GM21367 (cell line): ENCODE measurements around the gene UHMK1.
"Not testable (repeated sequence)": the region's sequence is repeated elsewhere in the genome, so short reads cannot be mapped to it uniquely, and the experiment has no call there.

Experiments
- ATAC-seq: cut with Tn5 transposase; IDR thresholded peaks from one replicate; pipeline ENCODE4 v1.9.1; 2021; ENCODE audit not compliant: unreplicated experiment

UHMK1 gene

DNA sequence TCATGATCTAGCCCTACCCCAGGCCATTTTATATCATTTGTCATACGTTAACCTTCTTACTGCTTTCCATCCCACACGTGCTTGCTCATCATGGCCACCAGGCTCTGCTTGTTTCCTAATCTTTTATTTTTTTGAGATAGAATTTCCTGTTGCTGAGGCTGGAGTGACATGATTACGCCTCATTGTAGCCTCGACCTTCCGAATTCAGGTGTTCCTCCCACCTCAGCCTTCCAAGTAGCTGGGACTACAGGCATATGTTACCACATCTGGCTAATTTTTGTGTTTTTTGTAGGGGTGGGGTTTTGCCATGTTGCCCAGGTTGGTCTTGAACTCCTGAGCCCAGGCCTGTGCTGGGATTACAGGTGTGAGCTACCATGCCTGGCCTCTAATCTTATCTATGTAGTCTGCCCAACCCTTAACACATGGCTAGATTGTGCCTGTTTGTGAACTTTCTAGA is 67.2 kb downstream of the UHMK1 start:
- no peak for ATAC-seq

DNA sequence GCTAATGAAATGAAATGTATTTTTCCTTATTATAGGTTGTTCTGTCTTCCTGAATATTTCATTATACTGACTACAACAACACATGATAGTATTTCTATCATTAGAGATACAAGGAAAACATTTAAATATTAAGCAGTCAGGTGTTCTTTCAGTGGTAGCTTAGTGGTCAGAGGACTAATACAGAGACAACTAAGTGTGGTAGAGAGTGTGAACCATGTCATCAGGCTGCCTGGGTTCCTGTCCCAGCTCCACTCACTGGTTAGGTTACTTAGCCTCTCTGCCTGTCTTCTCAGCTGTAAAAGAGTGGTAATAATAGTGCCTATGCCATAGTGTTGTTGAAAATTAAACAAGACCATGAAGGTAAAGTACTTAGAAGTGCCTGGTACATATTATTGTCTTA is 67.8 kb downstream of the UHMK1 start:
- no peak for ATAC-seq

DNA sequence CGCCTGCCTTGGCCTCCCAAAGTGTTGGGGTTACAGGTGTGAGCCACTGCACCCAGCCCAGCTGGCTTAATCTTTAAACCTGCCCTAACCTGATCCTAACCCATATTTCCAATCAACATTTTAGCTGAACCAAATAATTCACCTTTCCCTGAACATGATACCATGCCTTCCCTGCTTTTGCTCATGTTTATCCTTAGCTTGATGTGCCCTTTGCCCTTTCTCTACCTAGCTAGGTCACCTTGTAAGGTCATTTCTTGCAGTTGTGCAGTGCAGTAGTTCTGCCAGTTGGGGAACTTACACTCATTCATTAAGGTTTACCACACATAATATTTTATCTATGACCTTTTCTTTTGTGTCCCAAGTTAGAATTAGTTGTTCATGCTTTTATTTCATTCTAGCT is 69.3 kb downstream of the UHMK1 start:
- no peak for ATAC-seq

DNA sequence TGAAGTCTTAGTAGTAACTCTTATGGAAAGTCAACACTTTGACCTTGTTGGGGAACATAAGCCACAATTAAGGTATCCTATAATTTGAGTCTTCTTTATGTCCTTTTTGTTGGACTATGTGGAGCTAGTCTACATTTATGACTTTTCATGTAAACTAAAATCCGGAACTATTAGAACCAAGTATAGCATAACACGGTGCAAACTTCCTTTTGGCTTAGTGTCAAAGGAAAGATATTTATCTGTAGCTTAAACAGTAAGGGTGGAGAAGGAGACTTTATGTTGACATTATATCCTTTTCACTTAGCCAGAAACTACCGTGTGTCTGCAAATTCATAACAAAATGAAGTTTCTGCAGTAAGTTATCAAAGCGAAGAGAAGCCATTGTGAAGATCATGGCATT is 71.2 kb downstream of the UHMK1 start:
- no peak for ATAC-seq

DNA sequence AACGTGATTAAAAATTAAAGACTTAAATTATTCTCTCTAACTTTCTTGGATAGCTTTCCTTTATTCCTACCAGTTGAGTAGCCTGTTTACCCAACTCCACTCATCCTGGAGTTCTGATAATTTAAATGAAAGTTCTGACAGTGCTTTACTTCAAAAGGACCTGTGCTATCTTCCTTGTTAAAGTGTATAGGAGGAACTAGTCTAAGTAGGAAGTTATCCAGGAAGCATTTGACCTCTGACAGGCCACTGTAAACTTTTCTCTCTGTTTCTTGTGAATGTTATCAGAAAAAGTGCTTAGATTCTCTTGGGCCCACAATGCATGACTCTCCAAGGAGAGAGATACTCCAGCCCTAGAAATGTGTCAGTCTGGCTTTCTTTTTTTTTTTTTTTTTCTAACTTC is 73.1 kb downstream of the UHMK1 start:
- ATAC-seq: no peak

DNA sequence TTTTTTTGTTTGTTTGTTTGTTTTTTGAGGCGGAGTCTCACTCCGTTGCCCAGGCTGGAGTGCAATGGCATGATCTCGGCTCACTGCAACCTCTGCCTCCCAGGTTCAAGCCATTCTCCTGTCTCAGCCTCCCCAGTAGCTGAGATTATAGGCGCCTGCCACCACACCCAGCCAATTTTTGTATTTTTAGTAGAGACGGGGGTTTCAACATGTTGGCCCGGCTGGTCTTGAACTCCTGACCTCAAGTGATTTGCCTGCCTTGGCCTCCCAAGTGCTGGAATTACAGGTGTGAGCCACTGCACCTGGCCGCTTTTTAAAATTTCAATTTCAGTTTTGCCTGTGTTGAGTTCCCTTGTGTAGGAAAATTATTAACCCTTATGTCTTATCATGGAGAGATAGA is 73.5 kb downstream of the UHMK1 start:
- not testable (repeated sequence) for ATAC-seq

DNA sequence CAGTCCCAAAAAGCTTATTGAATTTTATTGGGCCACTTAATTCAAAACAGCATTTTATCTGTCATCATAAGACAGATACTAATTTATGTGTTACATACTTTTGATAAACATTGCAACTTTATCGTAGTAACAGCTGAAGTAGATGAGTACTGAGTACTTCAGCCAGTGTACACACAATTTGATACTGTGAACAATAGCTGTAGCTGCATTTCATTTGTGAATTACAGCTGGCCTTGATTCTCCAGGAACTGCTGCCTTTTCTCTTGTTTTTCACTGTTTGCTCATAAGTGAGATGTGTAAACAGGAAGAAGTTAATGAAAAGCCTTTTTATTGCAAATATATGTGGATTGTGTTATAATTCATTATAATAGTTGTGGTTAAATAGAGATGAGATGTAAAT is 74.1 kb downstream of the UHMK1 start:
- no peak for ATAC-seq

DNA sequence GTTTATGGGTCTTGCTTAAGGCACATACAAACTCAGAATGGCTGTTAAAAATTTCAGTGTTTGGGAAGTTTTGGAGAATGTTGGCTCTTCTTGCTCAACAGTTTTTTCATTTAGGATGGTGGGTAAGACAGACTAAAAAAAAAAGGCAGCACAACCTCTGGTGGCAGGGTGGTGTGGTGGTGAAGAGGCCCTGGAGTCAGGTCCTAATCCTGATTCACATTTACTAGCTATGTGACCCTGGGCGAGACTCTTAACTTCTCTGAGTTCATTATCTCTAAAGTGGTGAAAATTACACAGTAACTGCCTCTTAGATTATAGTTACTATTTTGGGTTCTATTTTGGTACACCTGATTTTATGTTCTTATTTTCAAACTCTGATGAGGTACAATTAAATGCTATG is 75.5 kb downstream of the UHMK1 start:
- ATAC-seq: no peak

DNA sequence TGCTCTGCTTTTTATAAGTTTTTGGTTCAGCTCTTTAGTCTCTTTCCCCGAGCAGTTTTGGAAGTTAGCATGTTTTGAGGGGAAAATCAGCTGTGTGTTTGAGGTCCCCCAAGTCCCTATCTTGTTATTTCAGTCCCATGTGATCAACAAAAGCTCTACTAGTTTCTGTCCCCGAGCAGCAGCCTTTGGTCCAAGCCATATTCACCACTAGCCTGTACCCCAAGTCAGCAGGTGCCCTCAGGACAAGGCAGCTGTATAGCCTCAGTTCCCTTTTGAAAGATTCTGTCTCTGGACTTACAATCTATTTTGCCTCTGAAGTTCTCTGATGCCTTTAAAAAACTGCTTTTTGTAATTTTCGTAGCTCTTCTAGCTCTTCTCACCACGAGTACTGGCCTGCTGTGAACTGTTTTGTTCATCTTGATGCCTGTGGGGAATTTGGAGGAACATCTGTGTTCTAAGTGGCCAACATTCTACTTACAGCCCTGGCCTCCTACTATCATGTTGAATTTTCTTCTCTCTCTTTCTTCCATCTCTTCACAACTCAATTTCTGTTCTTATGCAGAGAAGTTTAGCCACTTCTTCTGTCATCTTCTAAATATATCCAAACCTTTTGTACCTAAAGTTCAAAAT is 80.6 kb downstream of the UHMK1 start:
- ATAC-seq: no peak

DNA sequence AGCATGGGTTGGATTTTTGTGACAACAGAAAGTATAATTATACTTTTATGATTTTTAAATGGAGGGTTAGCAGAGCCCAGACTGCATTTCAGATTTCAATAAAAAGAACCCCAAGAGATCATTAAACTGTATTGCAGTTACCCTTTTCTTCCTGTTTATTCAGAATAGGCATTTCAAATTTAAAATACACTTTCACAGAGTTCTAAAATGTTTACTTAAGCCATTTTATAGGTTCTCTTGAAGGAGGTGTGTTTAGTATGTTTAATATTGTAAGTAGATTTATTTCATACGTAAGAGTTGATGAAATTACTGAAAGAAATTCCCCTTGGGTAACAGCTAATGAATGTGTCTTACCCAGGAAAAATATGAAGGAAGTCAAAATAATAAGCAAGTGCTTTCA is 81.3 kb downstream of the UHMK1 start:
- ATAC-seq: no peak
